Neural crest cell (in vitro differentiated cells): ENCODE data around the gene TBRG4. TPM values are rescaled to one million over a fixed set of nuclear protein-coding genes. Genes with fewer than 3 reads are reported as not detected.

ENCODE experiments used
- DNase-seq: peaks from one replicate; pipeline ENCODE4 v3.0.0; 2021; ENCODE audit warnings: low read depth, mixed read lengths, low spot score
- H3K27ac Mint-ChIP-seq: one replicate; pipeline ENCODE4 v1.8.0; 2021; ENCODE audit warnings: mild to moderate bottlenecking, mixed read lengths; ENCODE audit not compliant: unreplicated experiment
- H3K27me3 Mint-ChIP-seq: 2 replicates; pipeline ENCODE4 v1.8.0; 2021; ENCODE audit warnings: low read depth, mild to moderate bottlenecking, mixed read lengths
- H3K36me3 Mint-ChIP-seq: 2 replicates; pipeline ENCODE4 v1.8.0; 2021; ENCODE audit warnings: low read depth, mild to moderate bottlenecking, mixed read lengths
- H3K4me1 Mint-ChIP-seq: 2 replicates; pipeline ENCODE4 v1.8.0; 2021; ENCODE audit warnings: mixed read lengths
- H3K4me3 Mint-ChIP-seq: one replicate; pipeline ENCODE4 v1.8.0; 2021; ENCODE audit warnings: mild to moderate bottlenecking, mixed read lengths
- H3K9me3 Mint-ChIP-seq: 2 replicates; pipeline ENCODE4 v1.8.0; 2021; ENCODE audit warnings: mixed read lengths
- total RNA-seq: library from RNA; stranded (reverse); gene quantifications from 2 replicates; pipeline ENCODE4 v1.2.1, GENCODE V29; 2021
- TF ChIP-seq, protein P1 (sequence below): fragments of 200-600 bp; sonication (generic); conservative IDR thresholded peaks from 2 replicates; pipeline ENCODE4 v1.5.0; 2021; ENCODE audit warnings: antibody characterized with exemption, mild to moderate bottlenecking

The TBRG4 gene
- total RNA-seq, 1 donor from 2014 or later, result 104 TPM

GRCh38 chr7:45072131-45073030, 39.1 kb downstream of the TBRG4 start:
- no peaks in the 10 kb centered on the region for H3K27me3 Mint-ChIP-seq
- H3K27ac Mint-ChIP-seq, result no peak overlapping the region
- TF ChIP-seq, protein P1, sequence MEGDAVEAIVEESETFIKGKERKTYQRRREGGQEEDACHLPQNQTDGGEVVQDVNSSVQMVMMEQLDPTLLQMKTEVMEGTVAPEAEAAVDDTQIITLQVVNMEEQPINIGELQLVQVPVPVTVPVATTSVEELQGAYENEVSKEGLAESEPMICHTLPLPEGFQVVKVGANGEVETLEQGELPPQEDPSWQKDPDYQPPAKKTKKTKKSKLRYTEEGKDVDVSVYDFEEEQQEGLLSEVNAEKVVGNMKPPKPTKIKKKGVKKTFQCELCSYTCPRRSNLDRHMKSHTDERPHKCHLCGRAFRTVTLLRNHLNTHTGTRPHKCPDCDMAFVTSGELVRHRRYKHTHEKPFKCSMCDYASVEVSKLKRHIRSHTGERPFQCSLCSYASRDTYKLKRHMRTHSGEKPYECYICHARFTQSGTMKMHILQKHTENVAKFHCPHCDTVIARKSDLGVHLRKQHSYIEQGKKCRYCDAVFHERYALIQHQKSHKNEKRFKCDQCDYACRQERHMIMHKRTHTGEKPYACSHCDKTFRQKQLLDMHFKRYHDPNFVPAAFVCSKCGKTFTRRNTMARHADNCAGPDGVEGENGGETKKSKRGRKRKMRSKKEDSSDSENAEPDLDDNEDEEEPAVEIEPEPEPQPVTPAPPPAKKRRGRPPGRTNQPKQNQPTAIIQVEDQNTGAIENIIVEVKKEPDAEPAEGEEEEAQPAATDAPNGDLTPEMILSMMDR, result no peak
- H3K4me3 Mint-ChIP-seq, result no peak overlapping the region
- no peaks in the 10 kb centered on the region for H3K9me3 Mint-ChIP-seq
- peaks cover 3% of the 10 kb centered on the region for H3K36me3 Mint-ChIP-seq
- DNase-seq, result no peak
- H3K4me1 Mint-ChIP-seq, result no peaks in the 10 kb centered on the region

DNA sequence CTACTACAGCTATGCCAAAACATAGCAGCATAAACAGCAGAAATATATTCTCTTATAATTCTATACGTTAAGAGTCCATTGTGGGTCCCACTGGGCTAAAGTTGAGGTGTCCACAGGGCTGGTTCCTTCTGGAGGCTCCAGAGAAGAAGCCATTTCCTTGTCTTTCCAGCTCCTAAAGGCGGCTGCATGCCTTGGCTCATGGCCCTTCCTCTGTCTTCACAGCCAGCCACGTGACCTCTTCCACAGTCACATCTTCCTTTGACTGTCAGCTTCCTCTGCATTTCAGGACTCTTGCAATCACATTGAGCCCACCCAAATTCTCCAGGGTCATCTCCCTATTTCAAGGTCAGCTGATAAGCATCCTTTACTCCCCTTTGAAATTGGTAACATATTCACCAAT, 40.0 kb downstream of the TBRG4 start:
- no peak for DNase-seq
- Mint-ChIP-seq H3K27ac (no peak overlapping the region), H3K9me3 (no peaks in the 10 kb centered on the region), H3K36me3 (peaks cover 3% of the 10 kb centered on the region), H3K4me1 (no peaks in the 10 kb centered on the region), H3K4me3 (no peak overlapping the region), H3K27me3 (no peaks in the 10 kb centered on the region)
- TF ChIP-seq, protein P1, result no peak

- Mint-ChIP-seq H3K9me3 (no peaks in the 10 kb centered on the region), H3K36me3 (peaks cover 2% of the 10 kb centered on the region), H3K4me3 (no peak overlapping the region), H3K27ac (no peak overlapping the region), H3K27me3 (no peaks in the 10 kb centered on the region), H3K4me1 (no peaks in the 10 kb centered on the region)
- TF ChIP-seq, protein P1, result no peak
- DNase-seq, result no peak
Observed at GRCh38 chr7:45070254-45070642, 41.2 kb downstream of the TBRG4 start.

GRCh38 chr7:45069444-45070253, 41.8 kb downstream of the TBRG4 start:
- Mint-ChIP-seq H3K27me3 (no peaks in the 10 kb centered on the region), H3K4me1 (no peaks in the 10 kb centered on the region), H3K27ac (no peak overlapping the region), H3K36me3 (no peaks in the 10 kb centered on the region), H3K4me3 (no peak overlapping the region), H3K9me3 (no peaks in the 10 kb centered on the region)
- TF ChIP-seq, protein P1, result peak; percentile 24
- DNase-seq, result no peak

DNA sequence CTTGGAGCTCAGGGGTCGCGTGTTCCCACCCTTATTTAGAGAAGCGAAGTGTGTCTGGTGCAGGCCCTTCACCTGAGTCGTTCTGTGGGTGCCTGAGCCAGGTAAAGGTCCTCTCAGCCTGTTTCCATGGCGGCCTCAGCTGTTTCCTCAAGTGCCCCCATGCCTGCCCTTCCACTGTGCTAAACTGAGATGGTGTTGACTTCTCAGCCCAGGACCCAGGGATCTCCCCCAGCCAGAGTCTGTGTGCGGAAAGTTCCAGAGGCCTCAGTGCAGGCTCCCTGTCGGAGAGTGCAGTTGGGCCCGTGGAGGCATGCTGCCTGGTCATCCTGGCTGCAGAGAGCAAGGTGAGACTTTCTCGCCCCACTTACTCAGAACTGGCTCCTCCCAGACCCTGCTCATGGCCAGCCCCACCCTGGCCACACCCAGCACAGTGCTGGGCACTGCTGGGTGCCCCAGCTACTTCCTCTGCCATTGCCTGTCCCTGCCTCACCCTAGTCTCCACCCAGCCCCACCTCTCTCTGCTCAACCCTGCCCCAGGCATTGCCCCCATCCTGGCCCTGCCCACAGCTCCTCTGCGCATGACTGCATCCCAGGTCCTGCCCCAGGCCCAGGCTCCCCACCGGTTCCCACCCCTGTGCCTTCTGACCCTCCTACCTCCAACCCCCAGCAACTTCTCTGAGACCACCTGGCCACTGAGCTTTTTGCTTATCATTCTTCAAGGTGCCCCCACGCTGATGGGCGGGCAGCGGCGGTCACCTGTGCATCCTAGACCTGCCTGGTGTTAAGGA, 43.1 kb downstream of the TBRG4 start:
- Mint-ChIP-seq H3K4me3 (no peak overlapping the region), H3K27ac (no peak overlapping the region), H3K36me3 (no peaks in the 10 kb centered on the region), H3K9me3 (no peaks in the 10 kb centered on the region), H3K4me1 (no peaks in the 10 kb centered on the region), H3K27me3 (no peaks in the 10 kb centered on the region)
- no peak for DNase-seq
- TF ChIP-seq, protein P1, result no peak
